Measurements from ENCODE around the gene RASSF9. TPM values are rescaled to one million over a fixed set of nuclear protein-coding genes. Genes with fewer than 3 reads are reported as not detected.

Gene RASSF9
- total RNA-seq, 2 donors from 2014 or later, result 0.32 to 0.88 TPM

DNA sequence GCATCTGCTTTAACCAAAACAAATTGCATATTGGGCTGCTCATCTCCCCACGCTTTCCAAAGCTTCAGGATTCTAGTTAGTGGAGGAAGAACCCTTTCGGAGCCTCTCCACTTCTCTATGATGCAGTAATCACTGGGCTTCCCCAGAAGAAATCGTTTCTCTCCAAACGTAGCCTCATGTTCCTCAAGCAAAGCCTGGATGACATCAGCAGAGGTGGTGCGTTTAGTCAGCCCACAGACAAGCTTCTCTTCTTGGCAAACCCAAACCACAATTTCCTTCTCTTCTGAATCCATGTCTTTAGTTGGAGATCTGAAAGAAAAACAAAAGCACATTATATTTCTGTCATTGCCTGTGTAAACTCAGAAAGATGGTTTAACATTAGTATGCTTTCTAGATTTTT lies 30.6 kb downstream of the RASSF9 start:
- Histone ChIP-seq H3K4me1 (no peaks in the 10 kb centered on the region), H3K36me3 (no peaks in the 10 kb centered on the region), H3K9me3 (no peaks in the 10 kb centered on the region), H3K4me3 (no peak overlapping the region), H3K9ac (ENCODE audit: low read depth in 2 of 2, low read length in 2 of 2) (no peak overlapping the region), H3K27ac (no peak overlapping the region), H3K27me3 (no peaks in the 10 kb centered on the region)
- no peak for DNase-seq
- TF ChIP-seq, protein P1, sequence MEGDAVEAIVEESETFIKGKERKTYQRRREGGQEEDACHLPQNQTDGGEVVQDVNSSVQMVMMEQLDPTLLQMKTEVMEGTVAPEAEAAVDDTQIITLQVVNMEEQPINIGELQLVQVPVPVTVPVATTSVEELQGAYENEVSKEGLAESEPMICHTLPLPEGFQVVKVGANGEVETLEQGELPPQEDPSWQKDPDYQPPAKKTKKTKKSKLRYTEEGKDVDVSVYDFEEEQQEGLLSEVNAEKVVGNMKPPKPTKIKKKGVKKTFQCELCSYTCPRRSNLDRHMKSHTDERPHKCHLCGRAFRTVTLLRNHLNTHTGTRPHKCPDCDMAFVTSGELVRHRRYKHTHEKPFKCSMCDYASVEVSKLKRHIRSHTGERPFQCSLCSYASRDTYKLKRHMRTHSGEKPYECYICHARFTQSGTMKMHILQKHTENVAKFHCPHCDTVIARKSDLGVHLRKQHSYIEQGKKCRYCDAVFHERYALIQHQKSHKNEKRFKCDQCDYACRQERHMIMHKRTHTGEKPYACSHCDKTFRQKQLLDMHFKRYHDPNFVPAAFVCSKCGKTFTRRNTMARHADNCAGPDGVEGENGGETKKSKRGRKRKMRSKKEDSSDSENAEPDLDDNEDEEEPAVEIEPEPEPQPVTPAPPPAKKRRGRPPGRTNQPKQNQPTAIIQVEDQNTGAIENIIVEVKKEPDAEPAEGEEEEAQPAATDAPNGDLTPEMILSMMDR (IDR thresholded peaks at IDR 0.05), result no peak
- intact Hi-C loops (cut with DNase I), result no loop called here

DNA sequence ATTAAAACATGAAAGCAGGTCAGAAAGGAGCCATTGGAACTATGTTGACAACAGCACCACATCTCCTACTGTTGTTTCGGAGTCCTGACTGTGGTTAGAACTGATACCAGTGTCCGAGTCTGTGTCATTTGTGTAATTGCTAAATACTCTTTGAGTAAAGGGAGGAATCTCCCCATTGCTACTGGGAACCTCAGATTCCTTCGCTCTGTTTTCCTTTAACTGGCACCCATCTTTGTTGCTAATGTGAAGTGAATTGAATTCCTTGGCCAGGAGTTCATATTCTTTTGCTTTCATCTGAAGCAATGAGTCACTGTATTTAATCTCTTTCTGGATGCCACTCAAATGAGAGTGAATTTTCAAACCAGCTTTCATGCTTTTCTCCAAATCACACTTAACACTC lies 31.5 kb downstream of the RASSF9 start:
- no peak overlapping the region for H3K4me3 ChIP-seq

DNA sequence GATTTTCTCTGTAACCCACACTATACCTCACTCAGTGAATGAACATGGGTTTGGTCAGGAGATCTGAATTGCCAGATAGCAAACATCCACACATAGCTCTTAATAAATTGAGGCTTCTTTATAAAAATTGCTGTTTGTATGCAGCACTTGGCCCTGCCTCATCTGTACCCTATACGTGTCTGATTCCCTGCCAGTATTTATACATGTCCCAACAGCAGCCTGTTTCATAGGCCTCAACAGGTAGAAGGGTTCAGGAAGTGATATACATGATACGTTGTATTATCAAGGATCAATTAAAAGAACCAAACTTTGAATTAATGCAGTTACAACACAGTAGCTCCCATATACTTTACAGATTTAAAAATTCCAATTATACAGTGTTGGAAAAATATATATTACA lies 32.3 kb downstream of the RASSF9 start:
- Histone ChIP-seq H3K36me3 (no peaks in the 10 kb centered on the region), H3K9me3 (no peaks in the 10 kb centered on the region), H3K4me1 (no peaks in the 10 kb centered on the region), H3K27me3 (no peaks in the 10 kb centered on the region), H3K4me3 (no peak overlapping the region), H3K27ac (no peak overlapping the region), H3K9ac (ENCODE audit: low read depth in 2 of 2, low read length in 2 of 2) (no peak overlapping the region)
- intact Hi-C loops (cut with DNase I), result no loop called here
- TF ChIP-seq, protein P1 (IDR thresholded peaks at IDR 0.05), result no peak
- DNase-seq, result no peak

More for the DNA sequence above, 31.5 kb downstream of the RASSF9 start:
- no peak overlapping the region for H3K9ac ChIP-seq (ENCODE audit: low read depth in 2 of 2, low read length in 2 of 2)
- TF ChIP-seq, protein P1 (IDR thresholded peaks at IDR 0.05), result no peak
- no peaks in the 10 kb centered on the region for H3K4me1 ChIP-seq
- H3K27ac ChIP-seq, result no peak overlapping the region
- DNase-seq, result no peak
- H3K9me3 ChIP-seq, result no peaks in the 10 kb centered on the region
- no peaks in the 10 kb centered on the region for H3K27me3 ChIP-seq
- intact Hi-C loops (cut with DNase I), result no loop called here
- no peaks in the 10 kb centered on the region for H3K36me3 ChIP-seq

DNA sequence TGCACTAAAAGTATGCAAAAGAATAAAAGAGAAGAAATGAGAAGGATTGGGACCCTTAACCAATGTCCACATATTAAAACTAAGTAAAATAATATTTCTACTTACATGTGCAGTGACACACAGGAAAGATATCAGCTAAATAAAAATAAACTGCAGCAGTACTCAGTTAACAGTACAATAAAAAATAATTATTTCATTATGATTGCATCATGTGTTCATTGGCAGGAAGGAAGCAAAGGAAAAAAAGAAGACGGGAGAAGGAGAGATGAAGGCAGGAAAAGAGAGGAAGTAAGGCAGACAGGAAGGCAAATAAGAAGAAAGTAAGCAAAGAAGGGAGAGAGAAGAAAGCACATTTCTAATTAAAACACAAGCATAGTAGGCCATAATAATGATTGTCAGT lies 33.0 kb downstream of the RASSF9 start:
- Histone ChIP-seq H3K9me3 (no peaks in the 10 kb centered on the region), H3K4me1 (no peaks in the 10 kb centered on the region), H3K9ac (ENCODE audit: low read depth in 2 of 2, low read length in 2 of 2) (no peak overlapping the region), H3K27me3 (no peaks in the 10 kb centered on the region), H3K4me3 (no peak overlapping the region), H3K36me3 (no peaks in the 10 kb centered on the region), H3K27ac (no peak overlapping the region)
- intact Hi-C loops (cut with DNase I), result no loop called here
- DNase-seq, result no peak
- TF ChIP-seq, protein P1 (IDR thresholded peaks at IDR 0.05), result no peak

DNA sequence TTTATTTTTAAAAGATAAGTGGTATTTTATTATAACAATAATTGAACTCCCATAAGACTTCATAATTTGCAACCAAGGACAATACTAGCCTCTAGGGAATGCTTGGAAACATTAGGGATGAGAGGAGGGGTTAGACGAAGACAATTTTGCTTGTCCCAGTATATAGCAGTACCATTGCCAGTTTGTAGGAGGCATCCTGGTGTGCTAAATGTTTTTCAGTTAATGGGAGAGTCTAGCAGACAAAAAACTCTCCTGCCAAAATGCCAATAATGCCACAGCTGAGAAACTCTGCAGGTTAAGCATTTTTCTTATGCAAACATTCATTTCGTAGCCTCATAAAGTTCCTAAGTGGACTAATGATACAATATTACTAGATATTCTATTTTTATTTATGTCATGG lies 38.1 kb downstream of the RASSF9 start:
- no peak overlapping the region for H3K4me3 ChIP-seq
- H3K36me3 ChIP-seq, result no peaks in the 10 kb centered on the region
- intact Hi-C loops (cut with DNase I), result no loop called here
- no peak overlapping the region for H3K9ac ChIP-seq (ENCODE audit: low read depth in 2 of 2, low read length in 2 of 2)
- H3K9me3 ChIP-seq, result no peaks in the 10 kb centered on the region
- H3K4me1 ChIP-seq, result no peaks in the 10 kb centered on the region
- H3K27me3 ChIP-seq, result no peaks in the 10 kb centered on the region
- TF ChIP-seq, protein P1 (IDR thresholded peaks at IDR 0.05), result no peak
- DNase-seq, result no peak
- H3K27ac ChIP-seq, result no peak overlapping the region

DNA sequence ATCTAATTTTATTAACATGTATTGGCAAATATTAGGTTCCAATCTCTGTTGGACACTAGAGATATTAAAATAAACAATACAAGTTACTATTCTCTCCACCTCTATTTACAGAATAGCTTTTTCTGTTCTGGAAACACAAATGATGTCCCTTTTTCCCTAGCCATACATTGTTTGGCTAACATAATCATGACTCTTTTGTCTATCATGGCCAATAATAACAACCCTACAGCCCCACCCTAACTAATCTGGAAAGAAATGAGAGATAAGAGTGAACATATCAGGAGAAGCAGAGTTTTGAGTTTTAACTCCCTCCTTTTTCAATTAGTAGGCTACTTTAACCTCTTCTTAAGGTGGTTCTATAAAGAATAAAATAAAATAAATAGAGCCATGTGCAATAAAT lies 40.2 kb downstream of the RASSF9 start:
- H3K27ac ChIP-seq, result no peak overlapping the region
- H3K27me3 ChIP-seq, result no peaks in the 10 kb centered on the region
- no peaks in the 10 kb centered on the region for H3K4me1 ChIP-seq
- TF ChIP-seq, protein P1 (IDR thresholded peaks at IDR 0.05), result no peak
- H3K9ac ChIP-seq (ENCODE audit: low read depth in 2 of 2, low read length in 2 of 2), result no peak overlapping the region
- H3K36me3 ChIP-seq, result no peaks in the 10 kb centered on the region
- DNase-seq, result no peak
- no peaks in the 10 kb centered on the region for H3K9me3 ChIP-seq
- H3K4me3 ChIP-seq, result no peak overlapping the region
- intact Hi-C loops (cut with DNase I), result no loop called here

Data from colonic mucosa (tissue), 4 donors.